ENCODE results near the gene OR6C2.
"Not testable (repeated sequence)": the region's sequence is repeated elsewhere in the genome, so short reads cannot be mapped to it uniquely, and the experiment has no call there.

OR6C2 gene

DNA sequence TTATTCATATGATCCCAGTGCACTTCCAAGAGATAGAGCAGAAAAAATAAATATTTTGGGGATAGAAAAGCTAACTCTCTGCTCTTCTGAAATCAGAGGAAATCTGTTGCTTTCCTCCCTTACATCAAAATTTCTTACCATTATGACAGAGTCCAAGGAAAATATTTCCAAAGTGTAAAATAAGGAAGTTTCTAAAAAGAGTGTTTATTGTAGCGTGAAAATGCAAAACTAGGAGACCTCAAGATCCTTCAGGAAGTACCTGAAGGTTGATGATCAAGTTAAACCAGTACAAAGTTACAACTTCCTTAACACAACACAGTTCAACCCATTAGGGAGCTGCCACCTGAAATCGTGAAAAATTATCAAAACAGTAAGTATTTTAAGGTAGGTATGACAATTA is at the start of gene OR6C2:
Gene OR6C2 (plus strand): TSS at position 301 of the 400 bp plus-strand sequence. CDS start 8,138 bp downstream, outside the sequence.
- DNase-seq: no peak

GRCh38 chr12:55396326-55396725 is 47.5 kb upstream of the OR6C2 start:
- DNase-seq: no peak

DNA sequence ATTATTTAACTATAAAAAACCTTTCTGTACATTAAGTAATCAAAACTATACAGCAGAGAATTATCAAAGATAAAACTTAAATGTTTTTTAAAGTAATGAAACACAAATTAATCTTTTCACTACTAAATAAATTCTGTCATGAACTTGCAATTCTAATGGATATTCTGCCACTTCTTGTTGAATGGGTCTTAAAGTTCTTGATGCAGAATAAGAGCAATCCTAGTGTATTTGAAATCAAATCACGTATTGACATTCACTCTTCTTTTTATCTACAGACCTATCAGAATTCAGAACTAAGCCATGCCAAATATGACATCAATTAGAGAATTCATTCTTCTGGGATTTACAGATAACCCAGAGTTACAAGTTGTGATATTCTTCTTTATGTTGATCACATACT is 43.6 kb upstream of the OR6C2 start, which contains the start of gene OR6C65:
Gene OR6C65 (plus strand): TSS at position 301 of the 400 bp plus-strand sequence. CDS start 0 bp downstream, at position 301.
- no peak for DNase-seq

GRCh38 chr12:55407866-55408265 is 36.0 kb upstream of the OR6C2 start:
- DNase-seq: no peak

GRCh38 chr12:55409133-55409532 is 34.7 kb upstream of the OR6C2 start:
- not testable (repeated sequence) for DNase-seq

GRCh38 chr12:55412138-55412537 is 31.7 kb upstream of the OR6C2 start:
- not testable (repeated sequence) for DNase-seq

GRCh38 chr12:55413498-55414388 is 30.1 kb upstream of the OR6C2 start:
- DNase-seq: not testable (repeated sequence)

DNA sequence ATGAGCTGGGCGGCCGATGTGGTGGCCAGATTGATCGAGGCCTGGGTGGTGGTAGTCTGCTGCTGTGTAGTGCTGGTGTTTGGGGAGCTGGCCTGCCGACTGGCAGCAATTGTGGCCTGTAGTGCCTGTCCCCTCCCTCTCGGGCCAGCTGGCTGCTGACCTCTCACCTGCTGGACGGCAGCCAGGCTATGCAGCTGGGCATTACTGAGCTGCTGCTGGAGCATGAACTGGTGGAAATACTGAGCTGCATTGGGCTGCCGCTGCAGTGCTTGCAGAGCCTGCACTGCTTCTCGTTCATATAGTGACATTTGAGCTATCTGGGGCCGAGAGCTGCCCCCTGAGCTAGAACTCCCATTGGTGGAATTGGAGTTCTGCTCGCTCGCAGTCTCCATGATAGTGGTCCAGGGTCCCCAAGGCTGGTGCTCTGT is 29.5 kb upstream of the OR6C2 start:
- not testable (repeated sequence) for DNase-seq

DNA sequence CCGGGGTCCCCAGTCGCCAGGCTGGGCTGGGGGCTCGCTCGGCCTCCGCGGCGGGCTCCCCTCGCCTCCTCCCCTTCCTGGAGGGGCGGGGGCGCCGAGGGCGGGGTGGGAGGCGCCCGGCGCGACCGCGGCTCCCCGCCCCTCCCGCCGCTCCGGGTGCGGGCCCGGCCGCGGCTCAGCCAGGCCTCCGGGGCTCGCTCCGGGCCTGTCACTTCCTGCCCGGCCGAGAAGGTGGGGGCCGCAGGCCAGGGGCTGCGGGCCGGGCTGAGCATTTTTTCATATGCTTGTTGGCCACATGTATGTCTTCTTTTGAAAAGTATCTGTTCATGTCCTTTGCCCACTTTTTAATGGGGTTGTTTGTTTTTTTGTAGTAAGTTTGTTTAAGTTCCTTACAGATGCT is 29.0 kb upstream of the OR6C2 start:
- DNase-seq: not testable (repeated sequence)

DNA sequence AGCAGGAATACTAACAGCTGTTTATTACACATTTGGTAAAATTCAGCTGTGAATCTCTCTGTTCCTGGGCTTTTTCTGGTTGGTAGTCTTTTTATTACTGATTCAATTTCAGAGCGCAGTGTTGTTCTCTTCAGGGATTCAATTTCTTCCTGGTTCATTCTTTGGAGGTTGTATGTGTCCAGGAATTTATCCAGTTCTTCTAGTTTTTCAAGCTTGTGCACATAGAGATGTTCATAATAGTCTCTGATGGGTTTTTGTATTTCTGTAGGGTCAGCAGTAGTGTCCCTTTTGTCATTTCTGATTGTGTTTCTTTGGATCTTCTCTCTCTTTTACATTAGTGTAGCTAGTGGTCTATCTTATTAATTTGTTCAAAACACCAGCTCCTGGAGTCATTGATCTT is 26.9 kb upstream of the OR6C2 start:
- DNase-seq: no peak

- no peak for DNase-seq
Observed at GRCh38 chr12:55420307-55420962, 23.4 kb upstream of the OR6C2 start.

DNA sequence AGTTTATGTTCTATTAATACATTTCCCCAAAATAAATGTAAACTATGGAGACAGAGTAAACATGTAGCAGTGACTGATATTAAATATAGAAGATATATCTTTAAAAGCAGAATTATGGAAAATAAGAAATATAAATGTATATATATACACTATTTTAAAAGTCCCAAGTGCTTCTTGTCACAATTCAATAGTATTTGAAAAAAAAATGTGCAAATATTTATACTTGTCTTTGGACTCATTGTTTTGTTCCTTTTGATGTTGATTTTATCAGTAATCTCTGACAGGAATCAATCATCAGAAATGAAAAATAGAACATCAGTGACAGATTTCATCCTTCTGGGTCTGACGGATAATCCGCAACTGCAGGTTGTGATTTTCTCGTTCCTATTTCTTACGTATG is 17.9 kb upstream of the OR6C2 start, which contains the start of gene OR6C76:
Gene OR6C76 (plus strand): TSS at position 301 of the 400 bp plus-strand sequence. CDS start 0 bp downstream, at position 301.
- no peak for DNase-seq

DNA sequence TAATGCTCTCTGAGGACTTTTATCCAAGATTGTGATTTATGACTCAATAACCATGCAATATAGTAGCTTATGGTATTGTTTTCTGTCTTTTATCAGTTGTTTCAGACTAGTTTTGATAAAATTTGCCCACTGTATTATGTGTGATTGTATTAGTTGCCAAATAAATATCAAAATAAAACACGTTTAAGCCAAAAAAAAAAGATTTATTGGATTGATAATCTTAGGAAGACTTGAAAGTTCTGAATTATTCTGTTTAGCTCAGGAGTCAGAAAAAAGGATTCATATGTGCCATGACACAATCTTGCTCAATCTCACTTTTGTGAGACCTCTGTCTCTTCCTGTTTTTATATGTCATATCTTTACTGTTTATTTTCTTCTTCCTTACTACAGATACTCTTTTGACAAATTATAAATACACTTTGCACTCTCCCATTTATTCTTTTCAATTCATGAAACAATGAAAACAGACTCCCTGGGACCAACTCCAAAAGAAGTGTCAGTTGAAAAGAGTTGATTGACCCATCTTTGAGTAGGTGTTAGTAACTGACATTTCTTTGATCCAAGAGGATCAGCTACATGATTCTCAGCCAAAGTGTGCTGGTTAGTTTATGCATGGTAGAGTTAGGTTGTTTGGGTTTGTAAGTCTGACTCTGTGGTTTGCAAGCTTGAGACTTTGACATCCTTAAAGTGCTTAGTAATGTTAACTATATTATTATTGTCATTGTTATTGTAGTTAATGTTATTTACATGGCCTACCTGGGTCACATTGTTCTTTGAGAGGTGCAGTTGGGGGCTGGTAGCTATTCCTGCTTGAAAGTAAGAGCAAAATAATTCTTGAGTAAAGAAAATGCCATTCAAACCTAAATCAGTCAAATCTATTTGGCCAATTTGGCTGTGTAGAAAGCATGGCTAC is 15.3 kb upstream of the OR6C2 start:
- DNase-seq: no peak

GRCh38 chr12:55441233-55441632 is 2.6 kb upstream of the OR6C2 start:
- DNase-seq: not testable (repeated sequence)

- DNase-seq: no peak
Observed at GRCh38 chr12:55445357-55445756, 1.5 kb downstream of the OR6C2 start.

DNA sequence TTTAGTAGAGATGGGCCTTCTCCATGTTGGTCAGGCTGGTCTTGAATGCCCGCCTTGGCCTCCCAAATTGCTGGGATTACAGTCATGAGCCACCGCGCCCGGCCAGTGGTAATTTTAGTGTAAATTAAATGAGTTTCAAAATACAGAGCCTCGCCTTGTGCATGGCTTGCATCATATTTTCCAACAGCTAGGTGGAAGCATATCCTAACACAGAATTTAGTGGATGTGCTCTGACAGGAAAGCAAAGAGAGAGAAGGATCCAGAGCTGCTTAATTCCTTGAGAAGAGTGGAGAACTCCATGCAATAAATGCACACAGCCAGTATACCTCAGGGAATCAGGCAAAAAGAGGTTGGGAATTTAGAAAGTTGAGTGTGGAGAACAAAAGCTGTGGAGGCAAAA is 2.5 kb downstream of the OR6C2 start:
- no peak for DNase-seq

- no peak for DNase-seq
Observed at GRCh38 chr12:55448825-55449224, 4.9 kb downstream of the OR6C2 start.

- DNase-seq: not testable (repeated sequence)
Observed at GRCh38 chr12:55464926-55465325, 21.1 kb downstream of the OR6C2 start.

- DNase-seq: no peak
Observed at GRCh38 chr12:55467836-55468235, 24.0 kb downstream of the OR6C2 start.

DNA sequence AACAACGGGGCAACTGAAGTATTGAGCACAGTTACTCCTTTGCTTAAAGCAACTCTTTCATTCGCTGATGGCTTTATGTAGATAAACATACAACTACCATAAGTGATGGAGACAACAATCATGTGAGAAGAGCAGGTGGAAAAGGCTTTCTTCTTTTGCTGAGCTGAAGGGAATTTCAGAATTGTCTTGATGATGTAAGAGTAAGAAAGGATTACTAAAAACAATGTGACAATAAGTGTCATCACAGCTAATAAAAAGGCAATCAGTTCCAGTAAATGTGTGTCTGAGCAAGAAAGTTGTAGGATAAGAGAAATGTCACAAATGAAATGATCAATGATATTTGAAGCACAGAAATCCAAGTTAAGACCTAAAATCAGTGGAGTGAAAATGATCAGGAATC is 25.4 kb downstream of the OR6C2 start:
- DNase-seq: no peak

DNA sequence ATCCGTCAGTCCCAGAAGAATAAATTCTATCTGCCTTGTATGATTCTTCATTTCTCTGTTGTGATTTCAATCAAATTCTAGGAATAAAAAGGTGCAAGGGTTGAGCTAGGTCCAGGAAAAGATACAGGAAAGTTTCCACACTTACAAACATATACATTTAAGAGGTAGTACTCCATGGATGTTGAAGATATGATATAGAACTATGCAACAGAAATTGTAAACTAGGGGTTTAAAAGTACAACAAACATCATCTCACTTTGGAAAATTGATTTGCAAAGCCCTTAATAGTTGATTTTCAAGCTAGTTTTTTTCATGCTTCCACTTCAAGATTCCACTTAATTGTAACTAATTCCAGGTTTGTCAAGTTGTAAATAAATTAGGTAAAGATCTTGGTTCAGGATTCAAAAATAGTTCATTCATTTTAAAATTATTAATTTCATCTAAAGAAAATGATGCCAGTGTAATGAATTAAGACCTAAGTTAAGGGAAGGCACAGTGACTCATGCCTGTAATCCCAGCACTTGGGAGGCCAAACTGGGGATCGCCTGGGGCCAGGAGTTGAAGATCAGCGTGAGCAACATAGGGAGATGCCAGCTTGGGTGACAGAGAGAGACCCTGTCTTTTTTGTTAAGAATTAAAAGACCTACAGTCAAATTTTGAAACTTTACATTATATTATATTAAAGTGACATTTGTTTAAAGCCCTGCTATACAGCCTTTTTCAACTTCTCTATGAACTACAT is 26.4 kb downstream of the OR6C2 start, which contains the start of gene OR6C70:
Gene OR6C70 (minus strand): TSS at position 51 of the 742 bp plus-strand sequence. CDS start 0 bp downstream, at position 51.
- no peak for DNase-seq

DNA sequence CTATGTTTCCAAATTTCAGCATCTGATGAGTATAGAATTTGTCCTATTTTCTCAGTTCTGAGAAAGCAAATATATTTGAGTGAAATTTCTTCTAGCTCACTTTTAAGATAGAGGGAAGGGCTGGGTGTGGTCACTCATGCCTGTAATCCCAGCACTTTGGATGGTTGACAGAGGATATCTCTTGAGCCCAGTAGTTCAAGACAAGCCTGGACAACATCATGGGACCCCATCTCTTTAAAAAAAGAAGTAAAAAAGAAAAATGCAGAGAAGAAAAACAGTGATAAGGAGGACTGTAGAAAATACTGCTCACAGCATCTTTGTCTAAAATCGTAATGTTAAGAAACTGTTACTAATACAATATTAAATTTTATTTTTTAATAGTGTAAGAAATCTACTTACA is 28.4 kb downstream of the OR6C2 start:
- DNase-seq: no peak

All from NCI-H2227 treated with DMSO at 0.1 percent for 48 hours (cell line).